Measurements from ENCODE around the gene GARS1. TPM values are rescaled to one million over a fixed set of nuclear protein-coding genes. Genes with fewer than 3 reads are reported as not detected.

The GARS1 gene
- total RNA-seq, 2 experiments from 2014 or later = 185 to 189 TPM

- ATAC-seq = no peak
- ChIA-PET CTCF (no interaction called here), POLR2A (no interaction called here)
- no peak for DNase-seq
- no peak overlapping the region for H3K4me3 Mint-ChIP-seq
- no peak overlapping the region for H3K27ac Mint-ChIP-seq
- peaks cover 30% of the 10 kb centered on the region for H3K27me3 Mint-ChIP-seq (ENCODE audit: low read depth)
- no peaks in the 10 kb centered on the region for H3K36me3 Mint-ChIP-seq (ENCODE audit: low read depth)
- no peaks in the 10 kb centered on the region for H3K9me3 Mint-ChIP-seq (ENCODE audit: insufficient read depth)
- no peaks in the 10 kb centered on the region for H3K4me1 Mint-ChIP-seq (ENCODE audit: low read depth)
These were observed 80.2 kb downstream of the GARS1 start for GRCh38 chr7:30674876-30675275.

GRCh38 chr7:30678805-30679204 lies 84.1 kb downstream of the GARS1 start:
- ATAC-seq = no peak
- ChIA-PET CTCF (interaction anchor here (1.6 kb wide), 1 partner anchor 61 kb away, joined by 10 read pairs; no protein-coding TSS in a partner anchor), POLR2A (no interaction called here)
- Mint-ChIP-seq H3K4me3 (no peak overlapping the region), H3K9me3 (ENCODE audit: insufficient read depth) (no peaks in the 10 kb centered on the region), H3K27me3 (ENCODE audit: low read depth) (peaks cover 57% of the 10 kb centered on the region), H3K27ac (no peak overlapping the region), H3K4me1 (ENCODE audit: low read depth) (peaks cover 10% of the 10 kb centered on the region), H3K36me3 (ENCODE audit: low read depth) (no peaks in the 10 kb centered on the region)
- DNase-seq = no peak

GRCh38 chr7:30679664-30680063 lies 85.0 kb downstream of the GARS1 start:
- no peaks in the 10 kb centered on the region for H3K36me3 Mint-ChIP-seq (ENCODE audit: low read depth)
- H3K4me3 Mint-ChIP-seq = no peak overlapping the region
- ATAC-seq (no peak), DNase-seq (no peak)
- ChIA-PET CTCF (interaction anchor here (1.1 to 1.6 kb wide), 2 partner anchors 60 to 130 kb away, joined by 3 to 10 read pairs; no protein-coding TSS in a partner anchor), POLR2A (interaction anchor here (0.6 kb wide), 1 partner anchor 66 kb away, joined by 3 read pairs; no protein-coding TSS in a partner anchor)
- H3K27ac Mint-ChIP-seq = no peak overlapping the region
- H3K4me1 Mint-ChIP-seq (ENCODE audit: low read depth) = peaks cover 10% of the 10 kb centered on the region
- H3K27me3 Mint-ChIP-seq (ENCODE audit: low read depth) = peaks cover 65% of the 10 kb centered on the region
- no peaks in the 10 kb centered on the region for H3K9me3 Mint-ChIP-seq (ENCODE audit: insufficient read depth)

GRCh38 chr7:30681331-30681797 lies 86.7 kb downstream of the GARS1 start:
- H3K27me3 Mint-ChIP-seq (ENCODE audit: low read depth) = peaks cover 72% of the 10 kb centered on the region
- no peak for ATAC-seq
- no peak overlapping the region for H3K27ac Mint-ChIP-seq
- H3K4me3 Mint-ChIP-seq = peak overlapping the region; percentile 49
- CTCF ChIA-PET = interaction anchor here (1.3 to 5.0 kb wide), 3 partner anchors 27 to 116 kb away, joined by 4 to 58 read pairs (median 6); no protein-coding TSS in a partner anchor
- no peaks in the 10 kb centered on the region for H3K9me3 Mint-ChIP-seq (ENCODE audit: insufficient read depth)
- DNase-seq = no peak
- H3K36me3 Mint-ChIP-seq (ENCODE audit: low read depth) = no peaks in the 10 kb centered on the region
- POLR2A ChIA-PET = no interaction called here
- H3K4me1 Mint-ChIP-seq (ENCODE audit: low read depth) = peaks cover 10% of the 10 kb centered on the region

- no peak for DNase-seq
- ChIA-PET CTCF (interaction anchor here (1.2 to 5.0 kb wide), 5 partner anchors 27 to 117 kb away, joined by 3 to 58 read pairs (median 4); no protein-coding TSS in a partner anchor), POLR2A (interaction anchor here (0.7 kb wide), 1 partner anchor 45 kb away, joined by 3 read pairs; no protein-coding TSS in a partner anchor)
- Mint-ChIP-seq H3K36me3 (ENCODE audit: low read depth) (no peaks in the 10 kb centered on the region), H3K4me1 (ENCODE audit: low read depth) (peaks cover 10% of the 10 kb centered on the region), H3K9me3 (ENCODE audit: insufficient read depth) (no peaks in the 10 kb centered on the region), H3K27ac (no peak overlapping the region), H3K4me3 (peak overlapping the region; percentile 49), H3K27me3 (ENCODE audit: low read depth) (peaks cover 70% of the 10 kb centered on the region)
- ATAC-seq = peak; percentile 31
These were observed 87.1 kb downstream of the GARS1 start for GRCh38 chr7:30681815-30682211.

- no peaks in the 10 kb centered on the region for H3K9me3 Mint-ChIP-seq (ENCODE audit: insufficient read depth)
- peaks cover 66% of the 10 kb centered on the region for H3K27me3 Mint-ChIP-seq (ENCODE audit: low read depth)
- ATAC-seq (peak; percentile 80), DNase-seq (peak; percentile 36)
- ChIA-PET CTCF (interaction anchor here (1.2 to 5.0 kb wide), 5 partner anchors 26 to 117 kb away, joined by 3 to 58 read pairs (median 4); no protein-coding TSS in a partner anchor), POLR2A (interaction anchor here (0.7 kb wide), 1 partner anchor 45 kb away, joined by 3 read pairs; no protein-coding TSS in a partner anchor)
- H3K36me3 Mint-ChIP-seq (ENCODE audit: low read depth) = no peaks in the 10 kb centered on the region
- H3K27ac Mint-ChIP-seq = no peak within 1 kb of the TSS
- peaks cover 11% of the 10 kb centered on the region for H3K4me1 Mint-ChIP-seq (ENCODE audit: low read depth)
- H3K4me3 Mint-ChIP-seq = peak within 1 kb of the TSS; percentile 52
These were observed 87.8 kb downstream of the GARS1 start, which contains the start of gene CRHR2 for GRCh38 chr7:30682212-30683083. Gene CRHR2, minus strand, starts transcription at chr7:30682456. Its CDS starts 176 bp downstream, at chr7:30682280.

- Mint-ChIP-seq H3K27ac (no peak overlapping the region), H3K4me1 (ENCODE audit: low read depth) (peaks cover 16% of the 10 kb centered on the region), H3K4me3 (peak overlapping the region; percentile 12), H3K27me3 (ENCODE audit: low read depth) (peaks cover 65% of the 10 kb centered on the region), H3K9me3 (ENCODE audit: insufficient read depth) (no peaks in the 10 kb centered on the region), H3K36me3 (ENCODE audit: low read depth) (no peaks in the 10 kb centered on the region)
- ATAC-seq (no peak), DNase-seq (no peak)
- ChIA-PET POLR2A (no interaction called here), CTCF (interaction anchor here (1.2 to 5.0 kb wide), 3 partner anchors 51 to 118 kb away, joined by 4 to 58 read pairs (median 6); no protein-coding TSS in a partner anchor)
These were observed 88.6 kb downstream of the GARS1 start for GRCh38 chr7:30683306-30683705.

Other genes with a start within 250 kb of the GARS1 start
- 10 to 100 TPM; 22.3 to 25.2 TPM for gene NOD1, start 116.1 kb upstream of the GARS1 start, total RNA-seq
- gene GGCT, start 90.0 kb upstream of the GARS1 start, total RNA-seq = 10 to 100 TPM; 49.7 to 50.2 TPM
- not detected for gene CRHR2, start 87.6 kb downstream of the GARS1 start, total RNA-seq
- gene INMT, start 157.3 kb downstream of the GARS1 start, total RNA-seq = not detected
- 1 to 10 TPM; 1.3 to 1.5 TPM for gene MINDY4, start 176.5 kb downstream of the GARS1 start, total RNA-seq

All from activated CD8-positive, alpha-beta T cell treated with anti-CD3 and anti-CD28 coated beads, Interleukin-2, amount 10 ng/mL, durations not matched to agents 7 days and 5 days (primary cell).